Parathyroid adenoma (tissue), 2 donors: ENCODE measurements around the gene PCOLCE2.

Experiments
- H2AFZ ChIP-seq: fragments of 300-600 bp; sonication (generic); one replicate; pipeline ENCODE4 v1.7.0; 2017; ENCODE audit warnings: antibody characterized with exemption, mild to moderate bottlenecking
- H3K27ac ChIP-seq: fragments of 300-600 bp; sonication (generic); one replicate; pipeline ENCODE4 v1.7.0; 2017
- H3K27me3 ChIP-seq: fragments of 300-600 bp; sonication (generic); one replicate; pipeline ENCODE4 v1.7.0; 2017; ENCODE audit warnings: low read length; ENCODE audit not compliant: control insufficient read depth, insufficient read depth
- H3K36me3 ChIP-seq: fragments of 300-600 bp; sonication (generic); one replicate; pipeline ENCODE4 v1.7.0; 2017; ENCODE audit warnings: low read length; ENCODE audit not compliant: control insufficient read depth, insufficient read depth
- H3K4me1 ChIP-seq: fragments of 300-600 bp; sonication (generic); one replicate; pipeline ENCODE4 v1.7.0; 2017; ENCODE audit warnings: control low read depth
- H3K4me2 ChIP-seq: fragments of 300-600 bp; sonication (generic); one replicate; pipeline ENCODE4 v1.7.0; 2017; ENCODE audit warnings: low read length
- H3K4me3 ChIP-seq: fragments of 300-600 bp; sonication (generic); one replicate; pipeline ENCODE4 v1.7.0; 2017; ENCODE audit warnings: low read depth, low read length
- H3K79me2 ChIP-seq: fragments of 300-600 bp; sonication (generic); one replicate; pipeline ENCODE4 v1.7.0; 2017; ENCODE audit warnings: control low read depth
- H3K9ac ChIP-seq: fragments of 300-600 bp; sonication (generic); one replicate; pipeline ENCODE4 v1.7.0; 2017; ENCODE audit warnings: mild to moderate bottlenecking
- H3K9me3 ChIP-seq: fragments of 300-600 bp; sonication (generic); one replicate; pipeline ENCODE4 v1.7.0; 2017; ENCODE audit warnings: low read length; ENCODE audit not compliant: control insufficient read depth
- CTCF ChIP-seq: fragments of 300-600 bp; sonication (generic); IDR thresholded peaks from one replicate; pipeline ENCODE4 v1.7.0; 2017; ENCODE audit warnings: antibody characterized with exemption, mild to moderate bottlenecking
- donor health status: primary hyperparathyroidism.

Gene PCOLCE2

DNA sequence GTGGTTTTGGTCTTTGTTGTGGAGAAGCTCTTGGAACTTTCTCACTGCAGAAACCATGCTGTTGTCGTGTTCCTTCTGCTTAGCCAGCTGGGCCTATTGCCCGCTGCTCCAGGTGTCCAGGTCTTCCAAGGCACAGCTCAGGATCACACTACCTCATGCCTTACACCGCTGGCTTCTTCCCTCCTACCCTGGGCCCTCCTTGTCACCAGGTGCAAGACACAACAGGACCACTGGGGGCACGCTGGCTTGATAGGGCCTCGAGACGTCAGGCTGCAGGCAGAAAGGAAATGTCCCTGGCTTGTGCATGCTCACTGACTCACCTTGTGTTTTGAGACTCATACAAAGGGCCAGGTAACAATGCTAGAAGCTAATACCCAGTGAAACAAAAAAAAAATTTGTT is 42.3 kb upstream of the PCOLCE2 start:
- no peaks in the 10 kb centered on the region for H3K9me3 ChIP-seq
- no peak overlapping the region for H3K27ac ChIP-seq
- H3K27me3 ChIP-seq: no peaks in the 10 kb centered on the region
- no peaks in the 10 kb centered on the region for H3K79me2 ChIP-seq
- no peaks in the 10 kb centered on the region for H3K36me3 ChIP-seq
- no peak for TF ChIP-seq CTCF
- H3K4me1 ChIP-seq: no peaks in the 10 kb centered on the region
- H3K4me3 ChIP-seq: no peak overlapping the region
- no peak overlapping the region for H3K9ac ChIP-seq
- no peak overlapping the region for H3K4me2 ChIP-seq
- H2AFZ ChIP-seq: no peak overlapping the region

DNA sequence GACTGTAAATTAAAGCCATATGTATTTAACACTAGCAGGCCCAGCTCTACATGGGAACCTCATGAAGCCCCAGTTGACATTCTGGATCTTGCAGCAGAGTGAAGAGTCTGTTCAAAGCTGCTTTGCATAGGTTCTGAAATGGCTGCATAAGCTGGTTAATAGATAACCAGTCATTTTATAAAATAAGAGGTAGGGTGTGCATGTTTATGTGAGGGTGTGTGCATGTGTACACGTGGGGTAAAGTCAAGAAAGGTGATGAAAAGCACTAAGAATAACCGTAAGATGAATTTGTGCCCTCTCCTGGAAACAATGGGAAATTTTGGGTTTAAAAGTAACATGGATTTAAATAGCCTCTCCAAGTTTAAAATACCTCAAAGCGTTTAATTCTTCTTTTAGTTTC is 41.6 kb upstream of the PCOLCE2 start:
- Histone ChIP-seq H3K9ac (no peak overlapping the region), H3K79me2 (no peaks in the 10 kb centered on the region), H3K9me3 (no peaks in the 10 kb centered on the region), H3K36me3 (no peaks in the 10 kb centered on the region), H3K4me1 (no peaks in the 10 kb centered on the region), H2AFZ (no peak overlapping the region), H3K4me2 (no peak overlapping the region), H3K4me3 (no peak overlapping the region), H3K27ac (no peak overlapping the region), H3K27me3 (no peaks in the 10 kb centered on the region)
- no peak for TF ChIP-seq CTCF

- no peaks in the 10 kb centered on the region for H3K4me1 ChIP-seq
- H3K27ac ChIP-seq: no peak overlapping the region
Measured at GRCh38 chr3:142929890-142930289, 41.0 kb upstream of the PCOLCE2 start.

GRCh38 chr3:142929109-142929508 is 40.2 kb upstream of the PCOLCE2 start:
- Histone ChIP-seq H3K36me3 (no peaks in the 10 kb centered on the region), H3K4me3 (no peak overlapping the region), H3K9ac (no peak overlapping the region), H3K4me2 (no peak overlapping the region), H2AFZ (no peak overlapping the region), H3K79me2 (no peaks in the 10 kb centered on the region), H3K27ac (no peak overlapping the region), H3K4me1 (no peaks in the 10 kb centered on the region), H3K27me3 (no peaks in the 10 kb centered on the region), H3K9me3 (no peaks in the 10 kb centered on the region)
- peak; percentile 38 for TF ChIP-seq CTCF

More at GRCh38 chr3:142929890-142930289, 41.0 kb upstream of the PCOLCE2 start:
- Histone ChIP-seq H3K4me2 (no peak overlapping the region), H3K27me3 (no peaks in the 10 kb centered on the region), H3K36me3 (no peaks in the 10 kb centered on the region), H3K9me3 (no peaks in the 10 kb centered on the region), H3K9ac (no peak overlapping the region), H3K4me3 (no peak overlapping the region), H2AFZ (no peak overlapping the region), H3K79me2 (no peaks in the 10 kb centered on the region)
- TF ChIP-seq CTCF: no peak

DNA sequence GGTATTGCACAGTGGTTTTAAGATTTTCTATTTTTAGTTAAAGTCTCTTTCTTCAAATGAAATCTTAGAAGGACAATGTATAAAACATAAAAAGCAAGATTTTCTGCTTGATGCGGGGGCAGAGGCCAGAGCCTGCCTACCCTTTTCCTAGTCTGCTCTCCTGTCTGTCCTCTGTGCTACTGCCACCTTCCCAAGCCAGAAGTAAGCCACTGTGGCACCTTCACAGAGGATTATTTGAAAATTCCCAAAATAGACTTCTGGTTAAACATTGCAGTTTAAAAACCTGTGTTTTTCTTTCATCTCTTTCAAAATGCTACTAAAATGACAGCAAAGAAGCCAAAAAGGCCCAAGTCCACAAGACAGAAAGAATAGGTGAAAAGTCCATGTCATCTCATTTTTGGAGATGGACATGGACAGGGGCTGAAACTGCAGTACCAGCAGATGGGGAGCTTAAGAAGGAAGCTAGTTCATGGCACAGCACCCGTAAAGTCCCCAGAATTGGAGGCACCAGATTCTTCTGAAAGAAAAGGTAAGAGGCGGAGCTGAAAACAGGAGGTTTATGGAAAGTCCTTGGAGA is 37.6 kb upstream of the PCOLCE2 start:
- no peak overlapping the region for H3K27ac ChIP-seq

More for the DNA sequence above, 37.6 kb upstream of the PCOLCE2 start:
- H3K4me2 ChIP-seq: no peak overlapping the region
- no peaks in the 10 kb centered on the region for H3K79me2 ChIP-seq
- H3K9me3 ChIP-seq: no peaks in the 10 kb centered on the region
- no peaks in the 10 kb centered on the region for H3K4me1 ChIP-seq
- no peak overlapping the region for H3K9ac ChIP-seq
- no peak for TF ChIP-seq CTCF
- no peaks in the 10 kb centered on the region for H3K27me3 ChIP-seq
- H2AFZ ChIP-seq: no peak overlapping the region
- H3K4me3 ChIP-seq: no peak overlapping the region
- H3K36me3 ChIP-seq: no peaks in the 10 kb centered on the region
